ENCODE data around the gene XAB2. TPM values are rescaled to one million over a fixed set of nuclear protein-coding genes. Genes with fewer than 3 reads are reported as not detected.

The XAB2 gene
- total RNA-seq, 4 donors from 2014 or later = 51.6 to 62.0 (median 54.3) TPM

DNA sequence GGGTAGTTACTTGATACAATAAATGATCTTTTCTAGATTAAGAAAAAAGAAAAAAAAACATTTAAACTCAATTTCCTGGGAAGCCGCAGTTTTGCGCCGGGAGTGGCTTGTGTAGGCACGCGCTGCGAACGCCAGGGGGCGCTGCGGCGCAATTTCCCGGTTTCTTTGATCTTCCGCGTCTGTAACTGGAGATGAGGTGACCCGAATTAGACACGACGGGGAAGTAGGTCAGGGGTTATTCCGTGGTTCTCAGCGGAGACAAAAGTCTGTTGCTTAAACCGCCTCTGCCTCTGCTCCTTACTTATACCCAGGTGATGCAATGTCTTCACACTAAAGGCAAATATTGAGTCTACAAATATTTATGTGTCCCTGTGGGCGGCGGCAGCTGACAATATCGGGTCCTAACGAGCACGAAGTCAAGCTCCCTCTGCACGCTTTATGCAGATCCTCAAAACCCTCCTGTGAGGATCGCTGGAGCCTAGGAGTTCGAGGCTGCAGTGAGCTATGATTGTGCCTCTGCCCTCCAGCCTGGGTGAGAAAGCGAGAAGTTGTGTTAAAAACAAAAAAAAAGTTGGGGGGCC, 22.8 kb upstream of the XAB2 start:
- TF ChIP-seq, protein P1, sequence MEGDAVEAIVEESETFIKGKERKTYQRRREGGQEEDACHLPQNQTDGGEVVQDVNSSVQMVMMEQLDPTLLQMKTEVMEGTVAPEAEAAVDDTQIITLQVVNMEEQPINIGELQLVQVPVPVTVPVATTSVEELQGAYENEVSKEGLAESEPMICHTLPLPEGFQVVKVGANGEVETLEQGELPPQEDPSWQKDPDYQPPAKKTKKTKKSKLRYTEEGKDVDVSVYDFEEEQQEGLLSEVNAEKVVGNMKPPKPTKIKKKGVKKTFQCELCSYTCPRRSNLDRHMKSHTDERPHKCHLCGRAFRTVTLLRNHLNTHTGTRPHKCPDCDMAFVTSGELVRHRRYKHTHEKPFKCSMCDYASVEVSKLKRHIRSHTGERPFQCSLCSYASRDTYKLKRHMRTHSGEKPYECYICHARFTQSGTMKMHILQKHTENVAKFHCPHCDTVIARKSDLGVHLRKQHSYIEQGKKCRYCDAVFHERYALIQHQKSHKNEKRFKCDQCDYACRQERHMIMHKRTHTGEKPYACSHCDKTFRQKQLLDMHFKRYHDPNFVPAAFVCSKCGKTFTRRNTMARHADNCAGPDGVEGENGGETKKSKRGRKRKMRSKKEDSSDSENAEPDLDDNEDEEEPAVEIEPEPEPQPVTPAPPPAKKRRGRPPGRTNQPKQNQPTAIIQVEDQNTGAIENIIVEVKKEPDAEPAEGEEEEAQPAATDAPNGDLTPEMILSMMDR (IDR thresholded peaks at IDR 0.05) = peak; percentile 88 to 98 (median 95)
- TF ChIP-seq POLR2A (IDR thresholded peaks at IDR 0.05) (no peak), EP300 (IDR thresholded peaks at IDR 0.05) (no peak)
- H3K27ac ChIP-seq = no peak overlapping the region
- no peaks in the 10 kb centered on the region for H3K9me3 ChIP-seq
- peaks cover 0 to 8% (median 0%) of the 10 kb centered on the region in 4 donors for H3K4me1 ChIP-seq
- H3K4me3 ChIP-seq = peak overlapping the region in 1 of 4 donors; percentile 26
- no peaks in the 10 kb centered on the region for H3K36me3 ChIP-seq
- DNase-seq (ENCODE audit: low spot score in 2 of 2) = peak; percentile 42 to 73
- WGBS, 2 donors = 4 to 5% methylated on average over 28 of the region's 28 CpGs
- peaks cover 0 to 27% of the 10 kb centered on the region in 2 donors for H3K27me3 ChIP-seq

DNA sequence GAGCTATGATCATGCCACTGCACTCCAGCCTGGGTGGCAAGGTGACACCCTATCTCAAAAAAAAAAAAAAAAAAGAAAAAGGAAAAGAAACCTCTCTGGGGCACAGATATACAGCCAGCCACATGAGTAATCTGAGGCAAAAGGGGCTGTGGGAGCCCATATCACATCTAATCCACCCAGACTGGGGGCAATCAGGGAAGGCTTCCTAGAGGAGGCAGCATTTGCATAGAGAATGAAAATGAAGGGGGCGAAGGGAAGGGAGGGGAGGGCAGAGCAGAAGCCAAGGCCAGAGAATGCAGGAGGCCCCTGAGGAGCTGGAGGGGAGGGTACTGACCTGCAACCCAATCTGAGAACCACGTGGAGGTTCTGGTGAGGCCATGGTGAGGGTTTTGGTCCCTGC, 20.8 kb upstream of the XAB2 start:
- 37 to 38% methylated on average over 2 of the region's 2 CpGs for WGBS, 2 donors
- DNase-seq (ENCODE audit: low spot score in 2 of 2) = no peak
- H3K27me3 ChIP-seq = peaks cover 0 to 29% of the 10 kb centered on the region in 2 donors
- H3K4me3 ChIP-seq = no peak overlapping the region
- H3K9me3 ChIP-seq = no peaks in the 10 kb centered on the region
- H3K4me1 ChIP-seq = peaks cover 0 to 8% (median 0%) of the 10 kb centered on the region in 4 donors
- H3K27ac ChIP-seq = no peak overlapping the region
- H3K36me3 ChIP-seq = no peaks in the 10 kb centered on the region
- no peak for TF ChIP-seq EP300 (IDR thresholded peaks at IDR 0.05)

DNA sequence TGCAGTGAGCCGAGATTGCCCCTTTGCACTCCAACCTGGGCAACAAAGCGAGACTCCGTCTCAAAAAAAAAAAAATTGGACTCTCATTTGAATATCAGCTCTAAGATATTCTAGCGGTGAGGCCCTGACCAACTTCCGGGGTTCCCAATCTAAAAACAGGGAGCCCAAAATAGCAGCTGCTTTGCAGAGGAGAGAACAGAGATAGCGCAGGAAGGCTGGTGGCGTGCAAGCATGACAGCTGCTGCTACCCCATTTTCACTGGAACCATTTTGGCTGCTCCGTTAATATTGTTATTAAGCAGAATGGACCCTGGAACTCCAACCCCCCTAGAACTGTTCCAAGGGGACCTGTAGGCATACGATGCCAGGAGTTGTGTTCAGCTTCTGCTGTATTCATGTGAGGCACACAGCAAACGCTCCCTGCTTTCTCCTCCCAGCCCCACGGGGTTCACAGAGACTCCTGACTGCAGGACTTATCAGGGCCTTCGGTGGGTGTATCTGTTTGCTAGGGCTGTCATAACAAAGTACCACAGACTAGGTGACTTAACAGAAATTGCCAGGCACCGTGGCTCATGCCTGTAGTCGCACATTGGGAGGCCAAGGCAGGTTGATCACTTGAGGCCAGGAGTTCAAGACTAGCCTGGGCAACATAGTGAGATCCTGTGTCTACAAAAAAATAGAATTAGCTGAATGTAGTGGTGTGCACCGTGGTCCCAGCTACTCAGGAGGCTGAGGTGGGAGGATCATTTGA, 19.1 kb upstream of the XAB2 start:
- Histone ChIP-seq H3K4me3 (no peak overlapping the region), H3K36me3 (no peaks in the 10 kb centered on the region), H3K27ac (no peak overlapping the region), H3K4me1 (peaks cover 0 to 8% (median 0%) of the 10 kb centered on the region in 4 donors), H3K9me3 (no peaks in the 10 kb centered on the region), H3K27me3 (peaks cover 0 to 30% of the 10 kb centered on the region in 2 donors)
- TF ChIP-seq, protein P1 (IDR thresholded peaks at IDR 0.05) = no peak
- TF ChIP-seq EP300 (IDR thresholded peaks at IDR 0.05) = no peak
- TF ChIP-seq POLR2A (IDR thresholded peaks at IDR 0.05) = no peak
- 79 to 84% methylated on average over 15 of the region's 15 CpGs for WGBS, 2 donors
- DNase-seq (ENCODE audit: low spot score in 2 of 2) = no peak

DNA sequence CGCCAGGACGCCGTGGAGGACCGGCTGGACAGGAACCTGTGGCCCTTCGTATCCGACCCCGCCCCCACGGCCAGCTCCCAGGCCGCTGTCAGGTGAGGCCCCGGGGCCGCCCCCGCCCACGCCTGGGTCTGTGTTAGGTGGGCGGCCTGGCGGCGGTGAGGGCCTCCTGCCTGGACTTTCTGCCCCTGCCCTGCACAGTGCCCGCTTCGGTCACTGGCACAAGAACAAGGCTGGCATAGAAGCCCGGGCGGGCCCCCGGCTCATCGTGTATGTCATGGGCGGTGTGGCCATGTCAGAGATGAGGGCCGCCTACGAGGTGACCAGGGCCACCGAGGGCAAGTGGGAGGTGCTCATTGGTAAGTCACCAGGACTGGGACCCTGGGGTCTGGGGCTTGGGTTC, 17.8 kb upstream of the XAB2 start:
- H3K36me3 ChIP-seq = no peaks in the 10 kb centered on the region
- H3K4me3 ChIP-seq = no peak overlapping the region
- peaks cover 0 to 5% (median 0%) of the 10 kb centered on the region in 4 donors for H3K4me1 ChIP-seq
- TF ChIP-seq POLR2A (IDR thresholded peaks at IDR 0.05) (no peak), EP300 (IDR thresholded peaks at IDR 0.05) (no peak)
- TF ChIP-seq, protein P1 (IDR thresholded peaks at IDR 0.05) = no peak
- no peak overlapping the region for H3K27ac ChIP-seq
- 86 to 95% methylated on average over 8 to 17 of the region's 26 CpGs for WGBS, 2 donors
- DNase-seq (ENCODE audit: low spot score in 2 of 2) = no peak
- peaks cover 0 to 30% of the 10 kb centered on the region in 2 donors for H3K27me3 ChIP-seq
- no peaks in the 10 kb centered on the region for H3K9me3 ChIP-seq

DNA sequence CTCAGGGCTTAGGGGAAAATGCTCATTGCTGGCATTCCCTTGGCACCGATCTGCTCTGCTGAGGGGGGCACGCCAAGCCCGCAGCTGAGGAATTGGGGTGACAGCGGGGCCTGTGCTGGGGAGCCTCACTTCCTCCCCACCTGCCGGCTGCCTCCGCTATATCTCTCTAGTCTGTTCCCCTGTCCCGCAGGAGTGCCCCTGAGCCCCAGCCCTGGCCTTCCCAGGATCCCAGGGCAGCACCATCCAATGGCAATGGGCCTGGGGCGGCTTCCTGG, 17.0 kb upstream of the XAB2 start:
- Histone ChIP-seq H3K27me3 (peaks cover 0 to 26% of the 10 kb centered on the region in 2 donors), H3K4me3 (no peak overlapping the region), H3K9me3 (no peaks in the 10 kb centered on the region), H3K36me3 (no peaks in the 10 kb centered on the region), H3K4me1 (no peaks in the 10 kb centered on the region), H3K27ac (no peak overlapping the region)
- no peak for DNase-seq (ENCODE audit: low spot score in 2 of 2)
- 75 to 81% methylated on average over 8 of the region's 8 CpGs for WGBS, 2 donors
- TF ChIP-seq POLR2A (IDR thresholded peaks at IDR 0.05) (no peak), EP300 (IDR thresholded peaks at IDR 0.05) (no peak)
- TF ChIP-seq, protein P1 (IDR thresholded peaks at IDR 0.05) = no peak

Data from tibial nerve (tissue), 4 donors.